HepG2 (cell line): ENCODE measurements around the gene TPBGL. TPM values are rescaled to one million over a fixed set of nuclear protein-coding genes. Genes with fewer than 3 reads are reported as not detected.
A peak's percentile ranks its signal among the peaks of the same experiment; 100 is the strongest.

ENCODE experiments used
- AHDC1 ChIP-seq: sonication (generic); formaldehyde crosslinking; IDR thresholded peaks from 2 replicates; pipeline ENCODE4 v1.5.1; 2020; ENCODE audit warnings: mild to moderate bottlenecking, missing genetic modification reagents, borderline replicate concordance
- BORCS8-MEF2B ChIP-seq: sonication (generic); formaldehyde crosslinking; IDR thresholded peaks from 2 replicates; pipeline ENCODE4 v1.8.0; 2022; ENCODE audit warnings: mild to moderate bottlenecking, missing genetic modification reagents
- FUBP1 ChIP-seq: sonication (generic); formaldehyde crosslinking; IDR thresholded peaks from 2 replicates; pipeline ENCODE4 v1.5.1; 2020; ENCODE audit warnings: missing genetic modification reagents, mild to moderate bottlenecking, borderline replicate concordance
- MEIS1 ChIP-seq: sonication (generic); formaldehyde crosslinking; IDR thresholded peaks from 2 replicates; pipeline ENCODE4 v1.9.0; 2021; ENCODE audit warnings: mild to moderate bottlenecking, missing genetic modification reagents, moderate library complexity, borderline replicate concordance
- NR0B2 ChIP-seq: sonication (generic); formaldehyde crosslinking; IDR thresholded peaks from 2 replicates; pipeline ENCODE4 v1.4.0; 2020; ENCODE audit warnings: mild to moderate bottlenecking, missing genetic modification reagents
- POLR2AphosphoS5 ChIP-seq: IDR thresholded peaks from 2 replicates; pipeline ENCODE4 v1.6.1; 2012; ENCODE audit warnings: low read depth, low read length
- REST ChIP-seq, 2 experiments: IDR thresholded peaks; 2 replicates each; pipeline ENCODE4 v1.6.1; 2011 to 2012; ENCODE audit warnings: low read length in 2 of 2, borderline replicate concordance in 1 of 2, low read depth in 1 of 2, mild to moderate bottlenecking in 1 of 2, moderate library complexity in 1 of 2
- TAF1 ChIP-seq: sonication (generic); formaldehyde crosslinking; IDR thresholded peaks from 2 replicates; pipeline ENCODE4 v1.4.0; 2020; ENCODE audit warnings: missing genetic modification reagents
- ZNF567 ChIP-seq: sonication (generic); formaldehyde crosslinking; IDR thresholded peaks from 2 replicates; pipeline ENCODE4 v1.8.1; 2023; ENCODE audit warnings: mild to moderate bottlenecking, missing genetic modification reagents, borderline replicate concordance
- polyA plus RNA-seq, 8 experiments: library from polyadenylated mRNA; depleted of rRNA in 3 of 8; stranded (reverse) in 7 of 8; unstranded in 1 of 8; fragments of >200 nt; fragmentation: Illumina TruSeq in 4 of 8; extraction: Trizol in 4 of 8; gene quantifications; 2 replicates each; pipeline versions ENCODE4 v1.2.1 to v1.2.3, GENCODE V29; 2011 to 2016; ENCODE audit warnings: low read depth in 4 of 8, missing spikeins in 1 of 8, mixed read lengths in 1 of 8; ENCODE audit not compliant: insufficient read depth in 1 of 8
- total RNA-seq, 5 experiments: library from RNA; depleted of rRNA; stranded (reverse); fragments of >200 nt; fragmentation: Illumina TruSeq; extraction: Trizol; gene quantifications; 2 replicates each; pipeline ENCODE4 v1.2.3, GENCODE V29; 2016; ENCODE audit warnings: low read depth in 1 of 5

TPBGL gene
- total and polyA plus RNA-seq, 2 of the 13 experiments (the other 11 are each of a cell fraction or from before 2014, with no cell fraction given), result not detected

- TF ChIP-seq REST (IDR thresholded peaks at IDR 0.05; ENCODE audit: borderline replicate concordance in 1 of 2, low read depth in 1 of 2, low read length in 2 of 2) (peak in 1 of 2 experiments; percentile 59; a peak in 2 of 4 replicates), AHDC1 (no peak), POLR2AphosphoS5 (peak; percentile 34; the same call in 1 of the 2 replicates), FUBP1 (CRISPR knock-in tag) (no peak), NR0B2 (CRISPR knock-in tag) (no peak), BORCS8-MEF2B (CRISPR knock-in tag) (no peak), MEIS1 (CRISPR knock-in tag) (no peak), TAF1 (CRISPR knock-in tag) (no peak; the same call in 1 of the 2 replicates), ZNF567 (no peak)
Measured at GRCh38 chr11:75204012-75204674, 36.4 kb upstream of the TPBGL start (continued).
